GM23248 (cell line): ENCODE measurements around the gene NTSR2.

Source experiments
- EZH2 ChIP-seq: fragments of 200-600 bp; sonication (generic); IDR thresholded peaks from 2 replicates; pipeline ENCODE4 v1.6.1; 2018; ENCODE audit warnings: antibody characterized with exemption, mild to moderate bottlenecking; ENCODE audit not compliant: insufficient read depth, poor library complexity, severe bottlenecking
- EZH2phosphoT487 ChIP-seq: fragments of 200-600 bp; sonication (generic); IDR thresholded peaks from 2 replicates; pipeline ENCODE4 v1.6.1; 2018; ENCODE audit warnings: antibody characterized with exemption, moderate library complexity, mild to moderate bottlenecking, low read depth; ENCODE audit not compliant: insufficient read depth

DNA sequence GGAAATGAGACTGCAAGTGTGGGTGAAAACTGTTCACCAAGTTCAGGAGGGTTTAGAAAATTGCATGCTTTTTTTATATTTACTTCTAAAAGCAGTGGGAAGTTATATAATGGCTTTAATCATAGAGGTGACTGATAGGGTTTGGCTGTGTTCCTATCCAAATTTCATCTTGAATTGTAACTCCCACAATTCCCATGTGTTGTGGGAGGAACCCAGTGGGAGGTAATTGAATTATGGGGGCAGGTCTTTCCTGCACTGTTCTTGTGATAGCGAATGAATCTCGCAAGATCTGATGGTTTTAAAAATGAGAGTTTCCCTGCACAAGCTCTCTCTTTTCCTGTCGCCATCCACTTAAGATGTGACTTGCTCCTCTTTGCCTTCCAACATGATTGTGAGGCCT, 35.7 kb upstream of the NTSR2 start:
- TF ChIP-seq EZH2: no peak
- no peak for TF ChIP-seq EZH2phosphoT487
